GM20000 (cell line): Measurements from ENCODE around the gene GULP1.

Experiments used
- DNase-seq: peaks from one replicate; pipeline ENCODE4 v3.0.0; 2012; ENCODE audit warnings: low spot score
- CTCF ChIP-seq: IDR thresholded peaks from 2 replicates; pipeline ENCODE4 v1.5.1; 2012; ENCODE audit warnings: mild to moderate bottlenecking, control low read depth; ENCODE audit errors: extremely low read depth, missing control alignments

The GULP1 gene

GRCh38 chr2:188291617-188292347 is at the start of gene GULP1:
TSS of gene GULP1 (plus strand) at chr2:188291874. CDS start at chr2:188477703, 185,829 bp downstream.
- DNase-seq: peak; percentile 28
- no peak for TF ChIP-seq CTCF

- no peak for TF ChIP-seq CTCF
- DNase-seq: no peak
Measured at GRCh38 chr2:188243381-188243780, 48.3 kb upstream of the GULP1 start.

- no peak for DNase-seq
- TF ChIP-seq CTCF: no peak
Measured at GRCh38 chr2:188244383-188244782, 47.3 kb upstream of the GULP1 start.

GRCh38 chr2:188245230-188245629 is 46.4 kb upstream of the GULP1 start:
- TF ChIP-seq CTCF: no peak
- DNase-seq: no peak

GRCh38 chr2:188248513-188248912 is 43.2 kb upstream of the GULP1 start:
- DNase-seq: no peak
- no peak for TF ChIP-seq CTCF

- no peak for TF ChIP-seq CTCF
- no peak for DNase-seq
Measured at GRCh38 chr2:188251034-188251433, 40.6 kb upstream of the GULP1 start.

- DNase-seq: no peak
- no peak for TF ChIP-seq CTCF
Measured at GRCh38 chr2:188256420-188256819, 35.3 kb upstream of the GULP1 start.
